Glutamatergic neuron (in vitro differentiated cells): ENCODE data around the gene DGKB. TPM values are rescaled to one million over a fixed set of nuclear protein-coding genes. Genes with fewer than 3 reads are reported as not detected.

Experiments
- DNase-seq: peaks from one replicate; pipeline ENCODE4 v3.0.0; 2022
- H3K27ac Mint-ChIP-seq: one replicate; pipeline ENCODE4 v1.8.0; 2020; ENCODE audit warnings: mild to moderate bottlenecking, mixed read lengths, inconsistent platforms; ENCODE audit not compliant: unreplicated experiment
- H3K27me3 Mint-ChIP-seq: one replicate; pipeline ENCODE4 v1.8.0; 2020; ENCODE audit warnings: mild to moderate bottlenecking, moderate library complexity, mixed read lengths, inconsistent platforms; ENCODE audit not compliant: unreplicated experiment
- H3K36me3 Mint-ChIP-seq: one replicate; pipeline ENCODE4 v1.8.0; 2020; ENCODE audit warnings: mild to moderate bottlenecking, mixed read lengths, inconsistent platforms; ENCODE audit not compliant: unreplicated experiment
- H3K4me1 Mint-ChIP-seq: one replicate; pipeline ENCODE4 v1.8.0; 2020; ENCODE audit warnings: mild to moderate bottlenecking, low read depth, mixed read lengths, inconsistent platforms; ENCODE audit not compliant: unreplicated experiment
- H3K4me3 Mint-ChIP-seq: one replicate; pipeline ENCODE4 v1.8.0; 2020; ENCODE audit warnings: mild to moderate bottlenecking, mixed read lengths, inconsistent platforms; ENCODE audit not compliant: unreplicated experiment
- H3K9me3 Mint-ChIP-seq: one replicate; pipeline ENCODE4 v1.8.0; 2020; ENCODE audit warnings: mild to moderate bottlenecking, moderate library complexity, mixed read lengths, inconsistent platforms; ENCODE audit not compliant: unreplicated experiment
- CTCF ChIP-seq: fragments of 200-600 bp; sonication (generic); IDR thresholded peaks from one replicate; pipeline ENCODE4 v1.5.0; 2021; ENCODE audit not compliant: partially characterized antibody, unreplicated experiment
- total RNA-seq: library from RNA; stranded (reverse); fragmentation: NEBNext Ultra II Directional; extraction: Animal tissue kit (Norgen Biotek cat#: 25700); gene quantifications from one replicate; pipeline ENCODE4 v1.2.1, GENCODE V29; 2021; ENCODE audit not compliant: unreplicated experiment

Gene DGKB
- total RNA-seq, 1 donor from 2014 or later, result 57.8 TPM

DNA sequence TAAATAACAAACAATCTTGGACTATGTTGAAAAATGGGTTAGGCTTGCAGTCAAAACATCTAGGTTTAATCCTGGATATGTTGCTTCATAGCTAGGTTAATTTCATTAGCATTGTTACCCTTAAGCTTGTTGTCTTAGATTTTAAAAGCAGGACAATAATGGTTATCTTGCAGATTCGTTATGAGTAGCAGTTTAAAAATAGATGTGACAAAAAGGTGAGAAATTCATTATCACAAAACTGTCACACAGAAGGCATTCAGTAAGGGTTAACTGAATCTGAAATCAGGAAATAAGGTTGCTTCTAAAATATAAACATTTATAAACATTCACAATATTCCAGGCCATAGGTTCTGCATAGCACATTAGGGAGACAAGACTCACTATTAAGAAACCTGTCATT lies 483.9 kb downstream of the DGKB start:
- H3K36me3 Mint-ChIP-seq, result no peaks in the 10 kb centered on the region
- no peaks in the 10 kb centered on the region for H3K9me3 Mint-ChIP-seq
- no peak for TF ChIP-seq CTCF
- H3K27me3 Mint-ChIP-seq, result no peaks in the 10 kb centered on the region
- no peaks in the 10 kb centered on the region for H3K4me1 Mint-ChIP-seq
- H3K4me3 Mint-ChIP-seq, result no peak overlapping the region
- DNase-seq, result no peak
- no peak overlapping the region for H3K27ac Mint-ChIP-seq

GRCh38 chr7:14414274-14414986 lies 488.1 kb downstream of the DGKB start:
- Mint-ChIP-seq H3K36me3 (no peaks in the 10 kb centered on the region), H3K9me3 (no peaks in the 10 kb centered on the region), H3K4me1 (no peaks in the 10 kb centered on the region), H3K27ac (no peak overlapping the region), H3K4me3 (no peak overlapping the region), H3K27me3 (no peaks in the 10 kb centered on the region)
- no peak for DNase-seq
- TF ChIP-seq CTCF, result no peak

GRCh38 chr7:14407246-14408015 lies 495.1 kb downstream of the DGKB start:
- TF ChIP-seq CTCF, result no peak
- H3K27ac Mint-ChIP-seq, result no peak overlapping the region
- no peak overlapping the region for H3K4me3 Mint-ChIP-seq
- H3K4me1 Mint-ChIP-seq, result no peaks in the 10 kb centered on the region
- peaks cover 1% of the 10 kb centered on the region for H3K9me3 Mint-ChIP-seq
- DNase-seq, result no peak
- H3K27me3 Mint-ChIP-seq, result no peaks in the 10 kb centered on the region
- no peaks in the 10 kb centered on the region for H3K36me3 Mint-ChIP-seq

DNA sequence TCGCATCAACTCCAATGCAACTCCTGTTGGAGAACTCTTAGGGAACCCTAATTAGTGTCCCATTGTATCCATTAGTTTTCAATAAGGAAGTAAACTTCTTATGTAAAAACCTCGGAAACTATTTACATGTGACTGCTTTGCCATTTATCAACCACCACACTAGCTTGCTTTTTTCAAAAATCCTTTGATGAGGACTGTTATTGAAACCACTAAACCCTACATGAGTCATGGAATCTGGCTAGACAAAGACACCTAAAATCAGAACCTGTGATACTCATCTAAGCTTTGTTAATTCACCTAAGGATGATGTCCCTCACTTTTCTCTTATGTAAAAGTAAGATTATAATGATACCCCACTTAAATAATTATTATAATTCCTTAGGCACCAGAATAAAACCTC lies 499.0 kb downstream of the DGKB start:
- Mint-ChIP-seq H3K9me3 (peaks cover 1% of the 10 kb centered on the region), H3K4me1 (peaks cover 3% of the 10 kb centered on the region), H3K36me3 (no peaks in the 10 kb centered on the region), H3K27me3 (no peaks in the 10 kb centered on the region), H3K4me3 (no peak overlapping the region), H3K27ac (no peak overlapping the region)
- no peak for TF ChIP-seq CTCF
- DNase-seq, result no peak

DNA sequence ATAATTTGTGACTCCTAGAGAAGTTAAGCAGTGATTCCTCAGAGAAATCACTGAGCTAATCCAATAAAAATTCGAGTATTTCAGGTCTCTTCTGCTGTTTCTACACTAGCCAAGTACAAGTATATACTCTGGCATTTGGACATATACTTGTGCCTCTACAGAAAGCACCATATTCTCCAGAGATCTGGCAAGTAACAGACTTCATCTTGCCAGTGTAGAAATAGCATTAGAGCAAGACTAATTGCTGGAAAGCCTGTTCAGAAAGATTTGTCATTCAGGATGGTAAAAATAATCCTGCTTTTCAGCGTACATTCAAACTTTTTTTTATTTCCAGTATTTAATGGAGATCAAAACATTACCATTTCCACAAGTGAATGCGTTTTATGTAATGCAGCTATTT lies 502.3 kb downstream of the DGKB start:
- H3K36me3 Mint-ChIP-seq, result no peaks in the 10 kb centered on the region
- H3K27me3 Mint-ChIP-seq, result no peaks in the 10 kb centered on the region
- no peak overlapping the region for H3K27ac Mint-ChIP-seq
- TF ChIP-seq CTCF, result no peak
- DNase-seq, result no peak
- peaks cover 1% of the 10 kb centered on the region for H3K9me3 Mint-ChIP-seq
- no peak overlapping the region for H3K4me3 Mint-ChIP-seq
- H3K4me1 Mint-ChIP-seq, result peaks cover 5% of the 10 kb centered on the region
